Neural cell (in vitro differentiated cells): ENCODE data around the gene OAS1.

ENCODE experiments used
- CTCF ChIP-seq: fragments of 450-650 bp; IDR thresholded peaks from 2 replicates; pipeline ENCODE4 v1.5.1; 2014; ENCODE audit warnings: antibody characterized with exemption, mild to moderate bottlenecking, moderate library complexity; ENCODE audit not compliant: poor library complexity, severe bottlenecking
- EP300 ChIP-seq: fragments of 450-650 bp; conservative IDR thresholded peaks from 2 replicates; pipeline ENCODE4 v1.6.1; 2014; ENCODE audit warnings: antibody characterized with exemption, mild to moderate bottlenecking, moderate library complexity; ENCODE audit not compliant: poor library complexity, severe bottlenecking
- RAD21 ChIP-seq: fragments of 450-650 bp; conservative IDR thresholded peaks from 2 replicates; pipeline ENCODE4 v1.6.1; 2014; ENCODE audit warnings: antibody characterized with exemption, mild to moderate bottlenecking, moderate library complexity

DNA sequence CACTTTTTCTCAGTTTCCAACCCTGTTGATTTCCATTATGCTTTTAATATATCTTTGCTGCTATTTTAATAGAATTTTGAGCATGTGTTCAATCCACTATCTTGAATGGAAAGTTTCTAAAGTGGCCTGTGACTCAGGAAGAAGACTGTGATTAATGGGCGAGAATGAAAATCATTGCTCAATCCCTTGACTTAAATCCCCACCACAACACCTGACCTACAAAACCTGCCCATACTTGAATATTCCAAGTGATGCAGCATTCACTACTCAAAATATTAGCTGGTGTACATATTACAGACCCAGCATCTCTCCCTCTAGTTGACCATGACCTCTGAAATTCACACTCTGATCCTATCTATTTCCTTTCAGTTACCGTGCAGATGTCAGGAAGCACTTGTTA, 30.2 kb downstream of the OAS1 start:
- TF ChIP-seq RAD21, result no peak
- TF ChIP-seq EP300, result no peak
- no peak for TF ChIP-seq CTCF
